HL-60/S4 (cell line): ENCODE measurements around the gene BHLHA15.

Experiments
- in situ Hi-C: fragments of 300-500 bp; cut with MboI; formaldehyde crosslinking; loops from 2 replicates; pipeline ENCODE4 v1.14.3; 2022; ENCODE audit warnings: low sequenced_read_pairs

BHLHA15 gene

GRCh38 chr7:98238976-98239375, 27.7 kb downstream of the BHLHA15 start:
- in situ Hi-C loops: no loop called here

GRCh38 chr7:98240961-98241673, 29.9 kb downstream of the BHLHA15 start:
- in situ Hi-C loops: no loop called here

GRCh38 chr7:98241674-98242241, 30.5 kb downstream of the BHLHA15 start:
- in situ Hi-C loops: no loop called here

GRCh38 chr7:98242342-98242741, 31.1 kb downstream of the BHLHA15 start:
- in situ Hi-C loops: no loop called here

GRCh38 chr7:98242934-98243333, 31.7 kb downstream of the BHLHA15 start:
- in situ Hi-C loops: no loop called here

- in situ Hi-C loops: no loop called here
Observed at GRCh38 chr7:98244871-98245270, 33.6 kb downstream of the BHLHA15 start.

GRCh38 chr7:98248156-98248555, 36.9 kb downstream of the BHLHA15 start:
- in situ Hi-C loops: no loop called here

- in situ Hi-C loops: no loop called here
Observed at GRCh38 chr7:98249106-98249505, 37.9 kb downstream of the BHLHA15 start.

- in situ Hi-C loops: no loop called here
Observed at GRCh38 chr7:98250789-98251188, 39.5 kb downstream of the BHLHA15 start.

GRCh38 chr7:98251231-98251600, 40.0 kb downstream of the BHLHA15 start:
- in situ Hi-C loops: no loop called here

GRCh38 chr7:98251601-98252424, 40.6 kb downstream of the BHLHA15 start, which contains the start of gene TECPR1:
TSS of gene TECPR1 (minus strand) at chr7:98252232. CDS start at chr7:98246146, 6,086 bp downstream.
- in situ Hi-C loops: no loop called here

- in situ Hi-C loops: no loop called here
Observed at GRCh38 chr7:98252425-98253054, 41.3 kb downstream of the BHLHA15 start.

GRCh38 chr7:98254516-98254915, 43.3 kb downstream of the BHLHA15 start:
- in situ Hi-C loops: no loop called here

GRCh38 chr7:98254951-98255610, 43.8 kb downstream of the BHLHA15 start:
- in situ Hi-C loops: no loop called here

GRCh38 chr7:98256431-98256830, 45.2 kb downstream of the BHLHA15 start:
- in situ Hi-C loops: no loop called here

- in situ Hi-C loops: no loop called here
Observed at GRCh38 chr7:98257701-98258100, 46.5 kb downstream of the BHLHA15 start.
